K562 (cell line): ENCODE measurements around the gene COX10. TPM values are rescaled to one million over a fixed set of nuclear protein-coding genes. Genes with fewer than 3 reads are reported as not detected.

Experiments
- ATAC-seq: fragments of 200-7000 bp; cut with Tn5 transposase; 3 replicates; pipeline ENCODE4 v1.9.1; 2020; ENCODE audit warnings: moderate library complexity
- BruUV-seq: library from RNA; stranded (reverse); fragments of 400-500 nt; replicated peaks from 2 replicates; lab custom pipeline; 2021; lab: Mats Ljungman, UMichigan
- CTCF ChIA-PET: fragments of 300-600 bp; formaldehyde crosslinking; extraction: SDS; loops from one replicate; lab custom pipeline; 2021; ENCODE audit warnings: low intra/inter-chr PET ratio; lab: Yijun Ruan, JAX
- POLR2A ChIA-PET: fragments of 300-600, 350-650 bp; sonication (Branson Sonifier 250); formaldehyde crosslinking; extraction: SDS; loops from one replicate; lab custom pipeline; 2021; ENCODE audit warnings: antibody characterized with exemption, inconsistent platforms; lab: Yijun Ruan, JAX
- DNase-seq, 4 experiments: peaks; one replicate each; pipeline versions ENCODE4 v3.0.0 to v3.0.0-alpha.2; 2011 to 2018; ENCODE audit warnings: low spot score in 3 of 4, mixed read lengths in 3 of 4; ENCODE audit errors: extremely low read depth in 1 of 4
- FAIRE-seq: peaks from 2 replicates; lab custom pipeline; 2011; peaks lifted over from hg19 to GRCh38; lab: Jason Lieb, UNC
- H2AFZ ChIP-seq: 2 replicates; pipeline ENCODE4 v1.6.0; 2011; ENCODE audit warnings: low read depth, low read length, control low read depth, inconsistent platforms
- H3K27ac ChIP-seq: fragments of 200-600 bp; 3 replicates; pipeline ENCODE4 v1.8.0; 2011; ENCODE audit warnings: low read depth, mild to moderate bottlenecking, control low read depth, inconsistent platforms, low read length, moderate library complexity, mixed read lengths; ENCODE audit errors: extremely low read depth
- H3K27me3 ChIP-seq, 2 experiments: fragments of 300-600 bp in 1 of 2; 2 replicates in 1 of 2; 3 replicates in 1 of 2; pipeline versions ENCODE4 v1.6.0 to v1.8.0; 2011; ENCODE audit warnings: inconsistent platforms in 2 of 2, low read length in 2 of 2, mild to moderate bottlenecking in 1 of 2, mixed read lengths in 1 of 2, moderate library complexity in 1 of 2; ENCODE audit not compliant: control insufficient read depth in 2 of 2, insufficient read depth in 2 of 2
- H3K36me3 ChIP-seq: fragments of 300-600 bp; 3 replicates; pipeline ENCODE4 v1.8.0; 2011; ENCODE audit warnings: mild to moderate bottlenecking, low read length, inconsistent platforms; ENCODE audit not compliant: control insufficient read depth, insufficient read depth
- H3K4me1 ChIP-seq, 2 experiments: fragments of 200-600 bp in 1 of 2; replicated peaks in 1 of 2; 2 replicates in 1 of 2; 3 replicates in 1 of 2; pipeline versions ENCODE4 v1.5.1 to v1.8.0; 2011; ENCODE audit warnings: inconsistent platforms in 2 of 2, low read length in 2 of 2, mild to moderate bottlenecking in 1 of 2, mixed read lengths in 1 of 2, moderate library complexity in 1 of 2; ENCODE audit not compliant: control insufficient read depth in 2 of 2, insufficient read depth in 2 of 2
- H3K4me2 ChIP-seq: 2 replicates; pipeline ENCODE4 v1.6.1; 2011; ENCODE audit warnings: low read length, control low read depth, inconsistent platforms, mixed read lengths; ENCODE audit not compliant: insufficient read depth
- H3K4me3 ChIP-seq: fragments of 200-600 bp; sonication (generic), shearing (Covaris generic); 2 replicates; pipeline ENCODE4 v1.5.1; 2016; ENCODE audit warnings: control low read depth, inconsistent platforms
- H3K79me2 ChIP-seq: fragments of 200-600 bp; 3 replicates; pipeline ENCODE4 v1.8.0; 2011; ENCODE audit warnings: low read length, inconsistent platforms; ENCODE audit not compliant: control insufficient read depth, insufficient read depth
- H3K9ac ChIP-seq, 2 experiments: 2 replicates each; pipeline versions ENCODE4 v1.6.0 to v1.6.1; 2011; ENCODE audit warnings: low read depth in 2 of 2, low read length in 2 of 2, control low read depth in 1 of 2, inconsistent platforms in 1 of 2, mild to moderate bottlenecking in 1 of 2, mixed read lengths in 1 of 2; ENCODE audit not compliant: insufficient read depth in 1 of 2
- H3K9me1 ChIP-seq: one replicate; pipeline ENCODE4 v1.6.0; 2011; ENCODE audit warnings: inconsistent platforms, mild to moderate bottlenecking, low read length, moderate library complexity; ENCODE audit not compliant: control insufficient read depth, insufficient read depth
- H3K9me3 ChIP-seq: replicated peaks from 2 replicates; pipeline ENCODE4 v1.5.1; 2011; ENCODE audit warnings: low read depth, low read length, inconsistent platforms; ENCODE audit not compliant: control insufficient read depth, insufficient read depth
- H4K20me1 ChIP-seq: replicated peaks from 2 replicates; pipeline ENCODE4 v1.6.1; 2011; ENCODE audit warnings: low read length, inconsistent platforms, mixed read lengths; ENCODE audit not compliant: control insufficient read depth, insufficient read depth
- ATF4 ChIP-seq: fragments of 450-650 bp; formaldehyde crosslinking; IDR thresholded peaks from 2 replicates; pipeline ENCODE4 v1.4.0; 2022; ENCODE audit warnings: mild to moderate bottlenecking, moderate library complexity
- BCL6 ChIP-seq: fragments of 250-450 bp; sonication (Bioruptor Pico); IDR thresholded peaks from 2 replicates; pipeline ENCODE4 v1.4.0; 2020
- EZH2 ChIP-seq: IDR thresholded peaks from 2 replicates; pipeline ENCODE4 v1.6.1; 2012; ENCODE audit warnings: low read depth, mild to moderate bottlenecking, inconsistent platforms, low read length, borderline replicate concordance
- JUND ChIP-seq, 2 experiments: IDR thresholded peaks; 2 replicates in 1 of 2; 3 replicates in 1 of 2; pipeline ENCODE4 v1.6.1; 2011; ENCODE audit warnings: borderline replicate concordance in 2 of 2, low read depth in 2 of 2, low read length in 2 of 2, improper control_type of control experiment in 1 of 2, missing biosample characterization in 1 of 2, missing genetic modification characterization in 1 of 2, missing genetic modification reagents in 1 of 2
- MAX ChIP-seq: sonication (generic); formaldehyde crosslinking; IDR thresholded peaks from 2 replicates; pipeline ENCODE4 v1.9.0; 2022; ENCODE audit warnings: mild to moderate bottlenecking, missing genetic modification reagents
- MEF2D ChIP-seq: conservative IDR thresholded peaks from 2 replicates; pipeline ENCODE4 v1.6.1; 2016; ENCODE audit warnings: low read depth, missing genetic modification characterization, missing compliant biosample characterization
- NFATC3 ChIP-seq: fragments of 450-650 bp; IDR thresholded peaks from 2 replicates; pipeline ENCODE4 v1.6.1; 2017; ENCODE audit warnings: mild to moderate bottlenecking
- POLR2H ChIP-seq: IDR thresholded peaks from 2 replicates; pipeline ENCODE4 v1.6.1; 2016; ENCODE audit warnings: missing genetic modification characterization, low read depth, mild to moderate bottlenecking, control low read depth, missing compliant biosample characterization, moderate library complexity
- TAL1 ChIP-seq: fragments of 450-650 bp; IDR thresholded peaks from 2 replicates; pipeline ENCODE4 v1.6.1; 2016; ENCODE audit warnings: mild to moderate bottlenecking
- TRIM28 ChIP-seq: fragments of 450-650 bp; IDR thresholded peaks from 2 replicates; pipeline ENCODE4 v1.6.1; 2017
- ZNF175 ChIP-seq: fragments of 200-800 bp; sonication (Bioruptor generic); IDR thresholded peaks from 2 replicates; pipeline ENCODE4 v1.6.1; 2016; ENCODE audit warnings: low read depth, mild to moderate bottlenecking, missing genetic modification characterization, missing compliant biosample characterization
- ZNF586 ChIP-seq: fragments of 450-650 bp; formaldehyde crosslinking; conservative IDR thresholded peaks from 2 replicates; pipeline ENCODE4 v1.4.0; 2020; ENCODE audit warnings: mild to moderate bottlenecking, moderate library complexity
- ZNF696 ChIP-seq: fragments of 250-450 bp; sonication (Bioruptor Pico); conservative IDR thresholded peaks from 2 replicates; pipeline ENCODE4 v1.4.0; 2020; ENCODE audit warnings: mild to moderate bottlenecking, moderate library complexity
- WGBS: fragments of 100-300 bp; shearing (Covaris generic); methylation state at CpG from one replicate; pipeline ENCODE4 v1.1.6; 2016; ENCODE audit warnings: low coverage, mixed read lengths; ENCODE audit not compliant: insufficient coverage; ENCODE audit errors: missing lambda C conversion rate; 5-methylcytosine and 5-hydroxymethylcytosine counted together
- in situ Hi-C: fragments of 300-500 bp; cut with MboI; formaldehyde crosslinking; loops from 4 replicates; pipeline ENCODE4 v1.15.0; 2018; ENCODE audit warnings: inconsistent platforms, mixed read lengths
- intact Hi-C: fragments of 100-400 bp; cut with micrococcal nuclease; formaldehyde crosslinking; loops from 2 replicates; pipeline ENCODE4 v1.14.2; 2022
- polyA plus RNA-seq, 8 experiments: library from polyadenylated mRNA; depleted of rRNA in 4 of 8; stranded (reverse) in 5 of 8; unstranded in 3 of 8; fragments of >200 nt; fragmentation: Nextera tagmentation in 2 of 8; fragmentation: Illumina TruSeq in 1 of 8; extraction: Ambion mirVana in 2 of 8; extraction: Trizol in 1 of 8; gene quantifications; 2 replicates each; pipeline versions ENCODE4 v1.2.1 to v1.2.3, GENCODE V29; 2011 to 2014; ENCODE audit warnings: inconsistent platforms in 1 of 8, missing spikeins in 1 of 8
- total RNA-seq, 7 experiments: library from RNA; depleted of rRNA in 6 of 7; stranded (reverse); fragments of >200 nt in 6 of 7; fragmentation: Illumina TruSeq in 2 of 7; extraction: Trizol in 2 of 7; gene quantifications; 2 replicates each; pipeline versions ENCODE4 v1.2.1 to v1.2.3, GENCODE V29; 2011 to 2021; ENCODE audit warnings: low replicate concordance in 1 of 7
- TF ChIP-seq, protein P1 (sequence below), 2 experiments: fragments of 450-650 bp in 1 of 2; sonication (generic) in 1 of 2; formaldehyde crosslinking; conservative IDR thresholded peaks; 2 replicates each; pipeline versions ENCODE4 v1.4.0 to v1.8.1; 2020 to 2022; ENCODE audit warnings: mild to moderate bottlenecking in 1 of 2, missing genetic modification reagents in 1 of 2

Gene COX10
- total and polyA plus RNA-seq, 9 of the 15 experiments (the other 6 are each of a cell fraction or from before 2014, with no cell fraction given): 10.3 to 26.4 (median 17.8) TPM

GRCh38 chr17:14245002-14245401 lies 175.7 kb downstream of the COX10 start:
- no peak for ATAC-seq
- no peaks in the 10 kb centered on the region for H3K36me3 ChIP-seq
- 0% methylated on average over 1 of the region's 1 CpG for WGBS
- H3K9ac ChIP-seq: no peak overlapping the region
- FAIRE-seq: no peak
- no peaks in the 10 kb centered on the region; a peak in 1 of 5 replicates for H3K27me3 ChIP-seq
- ChIA-PET POLR2A (interaction anchor here (0.8 kb wide), 1 partner anchor 1119 kb away, joined by 3 read pairs; no protein-coding TSS in a partner anchor), CTCF (no interaction called here)
- no peak overlapping the region for H3K27ac ChIP-seq
- H3K9me3 ChIP-seq: no peaks in the 10 kb centered on the region
- H3K4me3 ChIP-seq: no peak overlapping the region
- intact Hi-C loops: no loop called here
- no peak overlapping the region for H2AFZ ChIP-seq
- TF ChIP-seq ATF4 (no peak), NFATC3 (no peak), EZH2 (no peak), ZNF696 (CRISPR knock-in tag) (no peak), JUND (IDR thresholded peaks at IDR 0.05; ENCODE audit: borderline replicate concordance, low read depth, low read length) (no peak), JUND (tag; IDR thresholded peaks at IDR 0.05; ENCODE audit: borderline replicate concordance, low read depth, low read length) (no peak), TRIM28 (no peak), ZNF586 (no peak), BCL6 (CRISPR knock-in tag) (no peak), TAL1 (no peak), ZNF175 (CRISPR knock-in tag) (no peak), POLR2H (no peak), MAX (CRISPR knock-in tag) (no peak), MEF2D (tag) (no peak)
- TF ChIP-seq, protein P1, sequence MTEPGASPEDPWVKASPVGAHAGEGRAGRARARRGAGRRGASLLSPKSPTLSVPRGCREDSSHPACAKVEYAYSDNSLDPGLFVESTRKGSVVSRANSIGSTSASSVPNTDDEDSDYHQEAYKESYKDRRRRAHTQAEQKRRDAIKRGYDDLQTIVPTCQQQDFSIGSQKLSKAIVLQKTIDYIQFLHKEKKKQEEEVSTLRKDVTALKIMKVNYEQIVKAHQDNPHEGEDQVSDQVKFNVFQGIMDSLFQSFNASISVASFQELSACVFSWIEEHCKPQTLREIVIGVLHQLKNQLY (CRISPR knock-in tag; conservative IDR thresholded peaks at IDR 0.05): no peak
- TF ChIP-seq, all 486 proteins: peak for 0
- H3K4me2 ChIP-seq: no peak overlapping the region
- no peak for DNase-seq
- H3K79me2 ChIP-seq: no peaks in the 10 kb centered on the region
- no peaks in the 10 kb centered on the region for H3K9me1 ChIP-seq
- no peaks in the 10 kb centered on the region for H4K20me1 ChIP-seq
- H3K4me1 ChIP-seq: no peaks in the 10 kb centered on the region
- in situ Hi-C loops: no loop called here
- BruUV-seq: no TSS peak
